GM15510 (cell line): Measurements from ENCODE around the gene PIAS1.

ENCODE experiments used
- POLR2A ChIP-seq: IDR thresholded peaks from 3 replicates; pipeline ENCODE4 v1.6.1; 2011; ENCODE audit warnings: borderline replicate concordance; ENCODE audit not compliant: insufficient read length; ENCODE audit errors: extremely low read depth

PIAS1 gene

DNA sequence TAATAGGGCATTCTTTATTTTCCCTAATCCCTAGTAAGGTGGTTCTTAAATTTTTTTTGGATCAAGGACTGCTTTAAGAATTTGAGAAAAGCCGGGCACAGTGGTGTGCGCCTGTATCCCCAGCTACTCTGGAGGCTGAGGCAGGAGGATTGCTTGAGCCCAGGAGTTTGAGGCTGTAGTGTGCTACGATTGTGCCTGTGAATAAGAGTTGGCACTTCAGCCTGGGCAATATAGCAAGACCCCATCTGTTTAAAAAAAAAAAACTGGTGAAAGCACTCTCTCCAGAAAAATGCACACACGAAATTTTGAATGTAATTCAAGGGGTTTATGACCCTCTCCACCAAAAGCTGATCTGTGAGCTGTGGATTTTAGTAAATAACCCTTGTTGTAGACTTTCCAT lies 119.0 kb downstream of the PIAS1 start:
- no peak for TF ChIP-seq POLR2A

- no peak for TF ChIP-seq POLR2A
Measured at GRCh38 chr15:68175526-68175925, 121.4 kb downstream of the PIAS1 start.

GRCh38 chr15:68176601-68177000 lies 122.5 kb downstream of the PIAS1 start:
- TF ChIP-seq POLR2A = no peak

- no peak for TF ChIP-seq POLR2A
Measured at GRCh38 chr15:68177742-68178141, 123.6 kb downstream of the PIAS1 start.

DNA sequence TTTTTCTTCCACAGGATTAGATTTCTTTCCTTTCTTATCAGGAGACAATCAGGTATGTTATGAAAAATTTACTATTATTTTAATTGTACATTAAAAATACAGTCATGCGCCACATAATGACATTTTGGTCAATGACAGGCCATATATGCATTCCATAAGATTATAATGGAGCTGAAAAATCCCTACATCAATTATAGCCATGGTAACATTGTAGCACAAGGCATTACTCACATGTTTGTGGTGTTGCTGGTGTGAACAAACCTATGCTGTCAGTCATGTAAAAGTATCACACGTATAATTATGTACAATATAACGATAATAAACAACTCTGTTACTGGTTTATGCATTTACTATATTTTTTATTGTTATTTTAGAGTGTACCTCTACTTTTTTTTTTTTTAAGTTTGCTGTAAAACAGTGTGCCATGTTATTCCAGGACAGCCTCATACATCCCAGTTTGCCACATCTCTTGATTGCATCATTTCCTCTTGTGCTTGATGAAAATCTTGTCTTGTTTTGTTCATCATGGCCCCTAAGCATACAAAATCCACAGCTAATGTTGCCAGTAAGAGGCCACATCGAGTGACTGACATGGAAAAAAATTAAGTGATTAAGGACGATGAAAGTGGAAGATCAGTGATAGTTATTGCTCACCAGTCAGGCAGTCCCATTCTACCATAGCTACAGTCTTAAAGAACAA lies 129.7 kb downstream of the PIAS1 start:
- no peak for TF ChIP-seq POLR2A

DNA sequence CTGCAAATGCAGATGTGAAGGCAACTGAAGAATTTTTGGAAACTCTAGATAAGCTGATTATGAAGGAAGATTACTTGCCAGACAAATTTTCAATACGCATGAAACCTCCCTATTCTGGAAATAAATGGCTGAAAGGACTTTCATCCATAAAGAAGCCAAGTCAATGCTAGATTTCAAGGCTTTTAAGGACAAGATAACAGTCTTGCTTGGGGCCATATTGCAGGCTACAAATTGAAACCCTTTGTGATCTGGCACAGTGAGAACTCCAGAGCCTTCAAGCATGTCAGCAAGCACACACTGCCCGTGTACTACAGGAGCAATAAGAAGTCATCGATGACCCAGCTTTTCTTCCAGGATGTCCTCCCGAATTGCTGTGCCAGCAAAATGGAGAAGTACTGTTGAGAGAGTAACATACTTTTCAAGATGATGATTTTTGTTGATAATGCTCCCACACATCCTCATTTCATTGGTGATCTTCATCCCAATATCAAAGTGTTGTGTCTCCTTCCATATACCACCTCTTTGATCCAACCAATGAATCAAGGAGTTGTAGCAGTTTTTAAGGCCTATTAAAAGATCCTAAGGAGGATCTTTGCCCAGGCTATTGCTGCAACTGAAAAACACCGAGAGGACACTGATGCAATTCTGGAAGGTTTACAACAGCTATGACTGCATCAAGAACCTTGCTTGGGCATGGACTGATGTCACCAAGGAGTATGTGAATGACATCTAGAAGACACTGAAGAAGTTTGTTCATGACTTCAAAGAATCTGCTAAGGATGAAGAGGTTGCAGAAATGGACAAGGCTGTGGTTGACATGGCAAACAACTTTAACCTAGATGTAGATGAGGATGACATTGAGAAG lies 130.7 kb downstream of the PIAS1 start:
- TF ChIP-seq POLR2A = no peak

GRCh38 chr15:68186671-68187397 lies 132.7 kb downstream of the PIAS1 start:
- no peak for TF ChIP-seq POLR2A

DNA sequence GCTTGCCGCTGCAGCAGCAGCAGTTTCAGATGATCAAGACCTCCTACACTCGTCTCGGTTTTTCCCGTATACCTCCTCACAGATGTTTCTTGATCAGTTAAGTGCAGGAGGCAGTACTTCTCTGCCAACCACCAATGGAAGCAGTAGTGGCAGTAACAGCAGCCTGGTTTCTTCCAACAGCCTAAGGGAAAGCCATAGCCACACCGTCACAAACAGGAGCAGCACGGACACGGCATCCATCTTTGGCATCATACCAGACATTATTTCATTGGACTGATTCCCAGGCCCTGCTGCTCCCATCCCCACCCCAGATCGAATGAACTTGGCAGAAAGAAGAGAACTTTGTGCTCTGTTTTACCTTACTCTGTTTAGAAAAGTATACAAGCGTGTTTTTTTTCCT lies 133.4 kb downstream of the PIAS1 start:
- no peak for TF ChIP-seq POLR2A

DNA sequence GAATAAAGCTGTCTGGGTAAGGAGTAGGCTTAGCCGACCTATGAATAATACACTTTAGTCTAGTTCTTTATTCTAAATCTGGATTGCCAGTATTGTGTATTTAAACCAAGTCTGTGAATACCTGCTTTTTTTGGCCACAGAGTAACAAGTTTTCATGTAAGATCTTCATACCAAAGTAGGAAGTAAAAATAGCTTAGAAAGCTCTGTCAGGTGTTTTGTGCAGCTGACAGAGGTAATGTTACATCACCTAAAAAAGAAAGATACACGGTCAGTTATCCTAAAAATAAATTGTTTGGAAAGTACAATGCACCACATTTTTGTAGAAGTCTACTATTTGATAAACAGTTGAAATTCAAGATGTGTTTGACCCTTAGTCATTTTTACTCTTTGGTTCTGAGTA lies 134.5 kb downstream of the PIAS1 start:
- no peak for TF ChIP-seq POLR2A

- TF ChIP-seq POLR2A = no peak
Measured at GRCh38 chr15:68190048-68190447, 135.9 kb downstream of the PIAS1 start.

DNA sequence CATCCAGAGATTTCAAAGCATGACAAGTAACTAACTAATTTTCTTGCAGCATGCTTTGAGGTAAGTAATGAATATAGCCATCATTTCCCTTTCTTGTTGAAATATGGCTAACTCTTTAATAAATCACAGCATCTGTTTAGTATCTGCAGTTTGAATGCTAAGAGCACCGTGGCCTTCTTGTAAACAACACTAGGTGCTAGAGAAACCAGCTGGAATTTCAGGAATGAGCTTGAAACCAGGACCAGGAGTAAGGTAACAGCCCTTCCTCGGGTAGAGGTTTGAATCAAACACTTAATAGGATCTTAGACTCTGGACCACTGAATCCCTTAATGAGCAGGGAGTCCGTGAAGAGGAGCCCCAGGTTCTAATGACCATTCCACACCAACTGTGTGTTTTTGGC lies 137.4 kb downstream of the PIAS1 start:
- no peak for TF ChIP-seq POLR2A

- no peak for TF ChIP-seq POLR2A
Measured at GRCh38 chr15:68192117-68192516, 138.0 kb downstream of the PIAS1 start.

- no peak for TF ChIP-seq POLR2A
Measured at GRCh38 chr15:68192804-68193486, 138.8 kb downstream of the PIAS1 start.

DNA sequence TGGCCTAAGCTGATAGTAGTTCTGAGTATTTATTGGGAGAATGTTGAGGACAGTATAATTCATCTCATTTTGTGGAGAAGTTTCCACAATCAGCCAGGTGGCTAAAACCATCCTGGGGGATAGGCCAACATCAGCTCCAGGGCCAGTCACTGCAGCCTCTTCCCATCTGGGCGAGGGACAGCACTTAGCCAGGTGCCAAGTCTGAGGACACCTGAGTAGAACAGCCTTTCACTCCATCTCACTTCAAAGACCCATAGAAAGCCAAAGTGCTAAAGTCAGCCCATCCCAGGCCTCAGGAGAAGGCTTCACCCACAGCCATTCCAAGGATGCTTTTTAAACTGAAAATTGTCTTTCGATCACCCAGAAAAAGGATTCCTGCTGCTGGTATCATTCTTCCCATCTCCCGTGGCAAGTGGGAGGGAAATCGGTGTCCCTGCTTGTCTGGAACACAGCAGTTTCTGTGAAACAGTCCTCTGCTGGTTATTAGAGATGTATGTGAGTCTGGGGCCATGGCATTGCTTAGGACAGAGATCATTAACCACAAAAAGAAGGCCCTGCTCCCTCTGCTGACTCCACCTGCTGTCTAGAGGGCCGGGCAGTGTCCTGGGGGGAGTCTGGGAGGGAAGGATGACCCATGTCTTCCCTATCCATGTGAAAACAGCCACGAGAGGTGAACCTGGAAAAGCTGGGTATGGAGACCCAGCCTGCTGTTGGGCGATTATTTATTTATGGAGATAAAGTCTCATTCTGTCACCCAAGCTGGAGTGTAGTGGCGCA lies 141.4 kb downstream of the PIAS1 start:
- TF ChIP-seq POLR2A = no peak

DNA sequence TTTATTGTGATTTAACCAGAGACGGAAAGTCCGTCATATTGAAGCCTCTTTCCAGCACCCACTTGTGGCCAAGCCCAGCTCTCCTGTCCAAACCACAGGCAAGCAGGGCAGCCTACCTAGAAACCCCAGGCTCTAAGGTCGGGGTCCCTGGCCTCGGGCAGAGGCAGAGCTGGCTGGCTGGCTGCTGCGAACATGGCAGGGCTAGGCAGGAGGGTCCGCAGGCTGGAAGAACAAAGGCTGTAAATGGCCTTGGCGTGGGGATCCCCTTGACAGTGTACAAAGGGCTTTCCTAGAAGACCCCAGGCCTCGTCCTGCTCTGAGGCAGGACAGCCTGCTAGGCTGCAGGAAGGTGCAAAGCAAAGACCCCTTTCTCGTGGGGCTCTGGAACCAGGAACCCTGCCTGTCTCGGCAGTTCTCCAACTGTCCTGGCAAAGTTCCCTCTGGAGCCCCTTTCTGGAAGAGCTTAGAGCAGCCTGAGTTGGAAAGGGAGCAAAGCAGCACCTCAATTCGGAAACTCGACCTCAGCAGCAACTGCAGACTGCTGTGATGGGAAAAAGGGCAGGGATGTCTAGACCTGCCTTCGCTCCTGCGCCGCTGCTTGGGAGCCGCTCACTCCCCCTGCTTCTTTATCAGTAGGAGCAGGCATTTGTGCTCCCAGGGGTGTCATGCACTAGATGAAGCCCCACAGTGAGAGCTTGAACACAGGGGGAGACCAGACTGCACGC lies 142.5 kb downstream of the PIAS1 start:
- no peak for TF ChIP-seq POLR2A

DNA sequence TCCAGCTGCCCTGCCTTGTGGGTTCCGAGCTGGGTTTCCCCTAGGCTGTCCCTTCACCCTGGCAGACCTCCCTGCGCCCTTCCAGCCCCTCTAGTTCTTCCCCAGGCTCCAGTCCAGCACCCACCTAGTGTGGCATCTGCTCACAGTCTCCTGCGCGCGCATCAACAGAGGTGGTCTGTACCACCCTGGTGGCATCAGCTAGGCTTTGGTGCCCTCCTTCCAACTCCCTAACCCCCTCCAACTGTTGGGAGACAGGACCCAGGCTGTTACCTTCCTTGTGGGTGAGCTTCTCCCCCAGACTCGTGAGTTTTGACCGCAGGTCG lies 143.0 kb downstream of the PIAS1 start:
- TF ChIP-seq POLR2A = no peak
